ENCODE data around the gene WDR31.

Gene WDR31

GRCh38 chr9:113343732-113344231 is 3.7 kb upstream of the WDR31 start:
- DNase-seq (ENCODE audit: extremely low read depth in 1 of 2, low read depth in 1 of 2) = no peak

- no peak for DNase-seq (ENCODE audit: extremely low read depth in 1 of 2, low read depth in 1 of 2)
Measured at GRCh38 chr9:113341712-113342410, 1.8 kb upstream of the WDR31 start.

- no peak for DNase-seq (ENCODE audit: extremely low read depth in 1 of 2, low read depth in 1 of 2)
Measured at GRCh38 chr9:113337714-113338113, 2.4 kb downstream of the WDR31 start.

DNA sequence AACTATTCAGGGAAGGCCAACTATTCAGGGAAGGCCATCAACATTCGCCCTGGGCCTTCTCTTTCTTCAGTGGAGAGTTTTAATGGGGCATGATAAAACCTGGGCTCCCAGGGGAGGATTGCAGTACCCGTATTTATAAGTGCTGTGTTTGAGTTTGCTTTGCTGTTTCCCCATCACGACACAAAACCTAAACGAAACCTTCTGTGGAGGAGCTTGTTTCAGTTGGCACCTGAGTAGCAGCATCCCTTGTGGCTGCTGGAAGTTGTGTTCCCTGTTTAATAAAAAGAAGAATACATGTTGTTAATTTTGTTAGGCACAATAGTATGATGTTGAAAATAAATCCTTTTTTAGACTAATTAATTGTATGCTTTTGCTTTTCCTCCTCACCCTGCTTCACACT is 8.3 kb downstream of the WDR31 start:
- DNase-seq (ENCODE audit: extremely low read depth in 1 of 2, low read depth in 1 of 2) = no peak

GRCh38 chr9:113328045-113328782 is 11.9 kb downstream of the WDR31 start:
- no peak for DNase-seq (ENCODE audit: extremely low read depth in 1 of 2, low read depth in 1 of 2)

- DNase-seq (ENCODE audit: extremely low read depth in 1 of 2, low read depth in 1 of 2) = no peak
Measured at GRCh38 chr9:113326230-113326629, 13.8 kb downstream of the WDR31 start.

- DNase-seq (ENCODE audit: extremely low read depth in 1 of 2, low read depth in 1 of 2) = no peak
Measured at GRCh38 chr9:113322671-113323070, 17.4 kb downstream of the WDR31 start.

GRCh38 chr9:113320051-113320450 is 20.0 kb downstream of the WDR31 start:
- no peak for DNase-seq (ENCODE audit: extremely low read depth in 1 of 2, low read depth in 1 of 2)

GRCh38 chr9:113319054-113319453 is 21.0 kb downstream of the WDR31 start:
- DNase-seq (ENCODE audit: extremely low read depth in 1 of 2, low read depth in 1 of 2) = no peak

DNA sequence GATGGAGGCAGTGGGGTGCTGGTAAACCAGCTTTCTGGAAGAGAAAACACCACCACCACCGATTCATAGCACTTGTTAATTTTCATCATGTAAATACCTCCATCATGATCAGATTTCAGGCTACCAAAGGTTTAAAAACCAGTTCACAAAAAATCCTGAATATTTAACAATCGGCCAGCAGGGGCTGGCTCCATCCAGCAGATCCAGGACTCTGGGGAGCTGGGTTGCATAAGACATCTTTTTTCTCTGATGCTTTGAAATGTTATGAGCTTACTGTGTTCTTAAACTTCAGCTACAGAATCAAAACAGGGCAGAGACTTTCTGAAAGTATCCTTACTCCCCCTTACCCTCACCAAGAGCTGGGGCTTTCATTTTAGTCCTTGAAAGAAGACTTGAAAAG is 22.3 kb downstream of the WDR31 start:
- no peak for DNase-seq (ENCODE audit: extremely low read depth in 1 of 2, low read depth in 1 of 2)

DNA sequence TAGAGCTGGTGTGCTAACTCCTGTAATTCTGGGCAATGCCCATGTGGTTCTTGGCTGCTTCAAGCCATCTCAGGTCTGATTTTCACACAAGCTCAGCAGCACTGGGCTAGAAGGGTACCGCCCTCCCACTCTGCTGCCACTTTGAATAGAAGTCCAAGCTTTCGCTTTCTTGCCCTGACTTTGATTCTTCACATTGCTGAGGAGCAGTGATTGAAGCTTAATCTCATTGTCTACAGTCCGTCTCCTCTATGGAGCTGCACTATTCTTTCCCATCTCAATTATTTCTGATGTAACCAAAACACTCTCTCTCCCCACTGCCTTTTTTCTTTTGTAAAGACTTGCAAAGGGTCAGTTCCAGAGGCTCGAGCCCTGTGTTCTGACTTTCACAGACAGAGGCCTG is 24.0 kb downstream of the WDR31 start:
- no peak for DNase-seq (ENCODE audit: extremely low read depth in 1 of 2, low read depth in 1 of 2)

DNA sequence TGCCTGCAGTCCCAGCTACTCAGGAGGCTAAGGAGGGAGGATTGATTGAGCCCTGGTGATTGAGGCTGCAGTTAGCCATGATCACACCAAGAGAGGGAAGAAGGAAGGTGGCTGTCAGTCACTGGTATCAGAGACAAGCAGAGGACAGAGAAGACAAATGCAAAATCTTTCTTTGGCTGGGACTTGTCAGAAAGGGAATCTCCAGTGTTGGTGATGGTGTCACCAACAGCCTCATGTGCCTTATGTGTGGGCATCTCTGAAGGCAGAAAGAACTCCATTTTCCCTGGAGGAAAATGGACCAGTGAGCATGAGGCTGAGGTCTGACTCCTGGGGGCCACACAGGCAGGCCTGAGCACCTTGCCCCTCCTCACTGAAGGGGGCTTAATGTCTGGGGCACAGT is 24.8 kb downstream of the WDR31 start:
- no peak for DNase-seq (ENCODE audit: extremely low read depth in 1 of 2, low read depth in 1 of 2)

DNA sequence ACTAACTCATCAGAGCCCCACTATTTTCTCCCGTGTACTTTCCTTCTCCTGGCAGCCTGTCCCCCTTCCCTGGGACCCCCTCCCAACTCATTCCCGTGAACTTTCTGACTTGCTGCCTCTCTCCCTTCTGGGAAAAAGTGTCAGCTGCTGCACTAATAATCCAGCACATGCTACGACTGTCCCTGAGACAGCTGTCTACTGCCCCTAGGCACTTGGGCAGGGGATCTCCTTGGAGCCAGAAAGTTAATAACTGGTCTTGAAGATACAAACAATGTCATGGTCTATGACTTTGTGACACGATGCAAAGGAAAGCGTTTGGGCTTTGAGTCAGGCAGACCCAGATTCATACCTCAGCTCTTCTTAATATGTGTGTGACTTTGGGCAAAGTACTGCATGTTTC is 26.8 kb downstream of the WDR31 start:
- no peak for DNase-seq (ENCODE audit: extremely low read depth in 1 of 2, low read depth in 1 of 2)

DNA sequence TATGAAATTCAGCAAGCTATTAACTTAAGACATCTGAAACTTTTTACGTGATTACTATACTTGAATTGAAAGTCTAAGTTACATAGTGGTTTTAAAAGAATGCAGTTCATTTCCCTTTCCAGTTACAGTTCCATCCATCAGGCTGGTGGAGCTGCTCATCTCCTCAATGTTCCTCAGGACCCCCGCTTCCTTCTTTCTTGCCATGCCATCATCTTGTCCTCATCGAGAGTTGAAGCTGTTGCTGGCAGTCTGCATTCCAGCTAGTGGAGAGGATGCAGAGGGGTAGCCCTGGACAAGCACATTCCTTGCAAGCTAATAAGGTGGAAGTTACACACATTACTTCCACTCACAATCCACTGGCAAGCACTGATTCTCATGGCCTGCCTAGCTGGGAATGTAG is 28.1 kb downstream of the WDR31 start:
- DNase-seq (ENCODE audit: extremely low read depth in 1 of 2, low read depth in 1 of 2) = no peak

- DNase-seq (ENCODE audit: extremely low read depth in 1 of 2, low read depth in 1 of 2) = no peak
Measured at GRCh38 chr9:113310538-113310937, 29.5 kb downstream of the WDR31 start.

DNA sequence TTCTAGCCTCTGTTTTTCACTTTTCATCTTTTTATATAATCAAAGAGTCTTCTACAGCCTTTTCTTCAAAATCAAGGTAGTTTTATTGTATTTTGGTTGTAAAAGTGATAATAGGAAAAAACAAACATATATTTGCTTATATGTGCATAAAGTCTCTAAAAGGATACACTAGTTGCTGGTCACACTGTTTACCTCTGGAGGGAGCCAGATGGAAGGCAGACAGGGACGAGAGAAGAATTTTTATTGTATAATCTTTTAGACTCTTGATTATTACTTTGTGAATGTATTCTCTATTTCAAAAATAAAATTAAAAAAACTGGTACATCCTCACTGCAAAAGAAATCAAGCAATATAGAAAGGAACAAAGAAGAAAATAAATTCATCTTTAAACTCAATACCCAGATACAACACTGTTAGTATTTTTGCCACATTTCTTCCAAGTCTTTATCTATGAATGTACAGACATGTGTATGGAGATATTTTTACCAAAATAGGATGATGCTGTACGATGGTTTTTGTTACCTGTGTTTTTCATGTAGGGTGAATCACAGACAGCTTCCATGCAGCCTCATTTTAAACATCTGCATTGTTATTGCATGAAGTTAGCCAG is 30.8 kb downstream of the WDR31 start:
- peak in 1 of 2 donors; percentile 5 for DNase-seq (ENCODE audit: extremely low read depth in 1 of 2, low read depth in 1 of 2)

GRCh38 chr9:113307396-113307975 is 32.6 kb downstream of the WDR31 start:
- no peak for DNase-seq (ENCODE audit: extremely low read depth in 1 of 2, low read depth in 1 of 2)

DNA sequence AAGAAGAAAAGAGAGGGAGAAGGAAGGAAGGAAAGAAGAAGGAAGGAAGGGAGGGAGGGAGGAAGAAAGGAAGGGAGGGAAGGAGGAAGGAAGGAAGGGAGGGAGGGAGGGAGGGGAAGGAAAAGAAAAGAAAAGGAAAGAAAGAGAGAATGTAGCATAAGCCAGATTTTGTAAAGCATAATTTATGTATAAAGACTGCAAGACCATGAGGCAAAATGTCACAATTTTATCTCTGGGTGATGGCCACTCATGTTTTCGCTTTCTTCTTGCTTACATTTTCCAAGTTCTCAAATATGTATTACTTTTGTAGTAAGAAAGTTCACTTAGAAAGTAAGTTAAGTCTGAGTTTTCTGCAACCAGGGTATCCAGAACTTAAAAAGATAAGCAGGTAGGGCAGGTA is 33.5 kb downstream of the WDR31 start:
- DNase-seq (ENCODE audit: extremely low read depth in 1 of 2, low read depth in 1 of 2) = no peak

- no peak for DNase-seq (ENCODE audit: extremely low read depth in 1 of 2, low read depth in 1 of 2)
Measured at GRCh38 chr9:113302792-113303418, 37.2 kb downstream of the WDR31 start, which contains the start of gene RNF183. TSS of gene RNF183 (minus strand) at chr9:113303376. CDS start at chr9:113298184, 5,192 bp downstream.

DNA sequence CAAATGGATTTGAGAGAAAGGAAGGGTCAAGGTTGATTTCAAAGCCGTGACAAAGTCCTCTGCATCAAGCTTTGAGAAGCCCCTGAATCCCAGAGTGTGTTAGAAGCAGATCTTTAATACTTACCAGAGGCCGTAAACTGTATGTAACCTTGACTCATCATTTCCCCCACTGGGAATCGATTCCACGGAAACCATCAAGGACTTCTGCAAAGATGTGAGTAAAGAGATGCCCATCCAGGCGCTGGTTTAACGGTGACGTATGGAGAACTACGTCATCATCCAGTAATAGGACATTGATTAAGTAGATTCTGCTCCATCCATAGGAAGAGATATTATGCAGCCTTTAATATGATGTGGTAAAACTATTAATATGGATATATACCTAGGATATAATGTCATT is 38.5 kb downstream of the WDR31 start:
- no peak for DNase-seq (ENCODE audit: extremely low read depth in 1 of 2, low read depth in 1 of 2)

GRCh38 chr9:113299800-113300292 is 40.2 kb downstream of the WDR31 start:
- DNase-seq (ENCODE audit: extremely low read depth in 1 of 2, low read depth in 1 of 2) = no peak
